Suprapubic skin (tissue), 4 donors: ENCODE measurements around the gene REN. TPM values are rescaled to one million over a fixed set of nuclear protein-coding genes. Genes with fewer than 3 reads are reported as not detected.

Experiments
- DNase-seq, 2 donors: peaks; one replicate each; pipeline ENCODE4 v3.0.0-alpha.2; 2019; ENCODE audit warnings: low spot score in 2 of 2
- H3K27ac ChIP-seq: fragments of 200-600 bp; sonication (generic); one replicate; pipeline ENCODE4 v1.5.1; 2019
- H3K27me3 ChIP-seq: fragments of 200-600 bp; sonication (generic); one replicate; pipeline ENCODE4 v1.5.1; 2019
- H3K36me3 ChIP-seq: fragments of 200-600 bp; sonication (generic); one replicate; pipeline ENCODE4 v1.5.1; 2019
- H3K4me1 ChIP-seq: fragments of 200-600 bp; sonication (generic); one replicate; pipeline ENCODE4 v1.5.1; 2019
- H3K4me3 ChIP-seq: fragments of 200-600 bp; sonication (generic); one replicate; pipeline ENCODE4 v1.5.1; 2019; ENCODE audit warnings: mild to moderate bottlenecking
- H3K9me3 ChIP-seq: fragments of 200-600 bp; sonication (generic); one replicate; pipeline ENCODE4 v1.5.1; 2019
- CTCF ChIP-seq, 2 donors: fragments of 200-600 bp in 1 of 2; fragments of 450-650 bp in 1 of 2; sonication (generic) in 1 of 2; IDR thresholded peaks; one replicate each; pipeline ENCODE4 v1.5.1; 2016 to 2019; ENCODE audit warnings: antibody characterized with exemption in 2 of 2, mild to moderate bottlenecking in 1 of 2, moderate library complexity in 1 of 2
- EP300 ChIP-seq: sonication (generic); formaldehyde crosslinking; IDR thresholded peaks from one replicate; pipeline ENCODE4 v1.6.1; 2017; ENCODE audit warnings: antibody characterized with exemption
- POLR2A ChIP-seq, 2 donors: fragments of 450-650 bp; IDR thresholded peaks; one replicate each; pipeline ENCODE4 v1.6.1; 2017; ENCODE audit warnings: antibody characterized with exemption in 2 of 2, mild to moderate bottlenecking in 2 of 2, moderate library complexity in 2 of 2
- POLR2AphosphoS5 ChIP-seq, 3 donors: sonication (generic); formaldehyde crosslinking; IDR thresholded peaks; one replicate each; pipeline ENCODE4 v1.6.1; 2017; ENCODE audit warnings: antibody characterized with exemption in 3 of 3
- WGBS: methylation state at CpG from one replicate; pipeline ENCODE4 v1.1.5; 2018; 5-methylcytosine and 5-hydroxymethylcytosine counted together
- total RNA-seq, 4 donors: library from RNA; depleted of rRNA; stranded (reverse); fragments of >200 nt; gene quantifications; one replicate each; pipeline ENCODE4 v1.1.0, GENCODE V29; 2016

REN gene
- total RNA-seq, 4 donors from 2014 or later = 0.44 TPM; not detected in 3

GRCh38 chr1:204171751-204172178 is 5.6 kb upstream of the REN start:
- no peaks in the 10 kb centered on the region for H3K27me3 ChIP-seq
- H3K4me3 ChIP-seq = no peak overlapping the region
- peaks cover 10% of the 10 kb centered on the region for H3K9me3 ChIP-seq
- H3K27ac ChIP-seq = no peak overlapping the region
- H3K4me1 ChIP-seq = no peaks in the 10 kb centered on the region
- TF ChIP-seq POLR2AphosphoS5 (IDR thresholded peaks at IDR 0.05) (no peak), POLR2A (IDR thresholded peaks at IDR 0.05) (no peak), CTCF (IDR thresholded peaks at IDR 0.05) (no peak), EP300 (no peak)
- 69% methylated on average over 4 of the region's 4 CpGs for WGBS
- no peak for DNase-seq
- no peaks in the 10 kb centered on the region for H3K36me3 ChIP-seq

- no peaks in the 10 kb centered on the region for H3K36me3 ChIP-seq
- no peak overlapping the region for H3K4me3 ChIP-seq
- H3K4me1 ChIP-seq = no peaks in the 10 kb centered on the region
- no peak for DNase-seq
- 96% methylated on average over 3 of the region's 3 CpGs for WGBS
- H3K27me3 ChIP-seq = no peaks in the 10 kb centered on the region
- peaks cover 10% of the 10 kb centered on the region for H3K9me3 ChIP-seq
- no peak overlapping the region for H3K27ac ChIP-seq
- TF ChIP-seq CTCF (IDR thresholded peaks at IDR 0.05) = no peak
Measured at GRCh38 chr1:204170494-204171155, 4.5 kb upstream of the REN start.

- Histone ChIP-seq H3K27ac (no peak overlapping the region), H3K4me3 (no peak overlapping the region), H3K9me3 (peaks cover 10% of the 10 kb centered on the region), H3K27me3 (no peaks in the 10 kb centered on the region), H3K36me3 (no peaks in the 10 kb centered on the region), H3K4me1 (no peaks in the 10 kb centered on the region)
- TF ChIP-seq CTCF (IDR thresholded peaks at IDR 0.05) (no peak), EP300 (no peak), POLR2AphosphoS5 (IDR thresholded peaks at IDR 0.05) (no peak), POLR2A (IDR thresholded peaks at IDR 0.05) (no peak)
- DNase-seq = no peak
- 88% methylated on average over 4 of the region's 4 CpGs for WGBS
Measured at GRCh38 chr1:204169858-204170257, 3.7 kb upstream of the REN start.

- WGBS = 89% methylated on average over 5 of the region's 5 CpGs
- TF ChIP-seq POLR2A (IDR thresholded peaks at IDR 0.05) (no peak), CTCF (IDR thresholded peaks at IDR 0.05) (no peak), POLR2AphosphoS5 (IDR thresholded peaks at IDR 0.05) (no peak), EP300 (no peak)
- peaks cover 1% of the 10 kb centered on the region for H3K4me1 ChIP-seq
- no peaks in the 10 kb centered on the region for H3K27me3 ChIP-seq
- peaks cover 10% of the 10 kb centered on the region for H3K9me3 ChIP-seq
- no peak for DNase-seq
- H3K36me3 ChIP-seq = no peaks in the 10 kb centered on the region
- no peak overlapping the region for H3K4me3 ChIP-seq
- no peak overlapping the region for H3K27ac ChIP-seq
Measured at GRCh38 chr1:204167730-204168129, 1.6 kb upstream of the REN start.

- Histone ChIP-seq H3K4me3 (no peak overlapping the region), H3K36me3 (no peaks in the 10 kb centered on the region), H3K27me3 (no peaks in the 10 kb centered on the region), H3K27ac (no peak overlapping the region), H3K9me3 (no peaks in the 10 kb centered on the region), H3K4me1 (peaks cover 8% of the 10 kb centered on the region)
- DNase-seq = peak; percentile 87 to 92
- TF ChIP-seq EP300 (no peak), CTCF (IDR thresholded peaks at IDR 0.05) (peak; percentile 97 to 98)
- 10% methylated on average over 7 of the region's 7 CpGs for WGBS
Measured at GRCh38 chr1:204162494-204163074, 3.6 kb downstream of the REN start.
